ENCODE measurements around the gene ABCB8. TPM values are rescaled to one million over a fixed set of nuclear protein-coding genes. Genes with fewer than 3 reads are reported as not detected.
A peak's percentile ranks its signal among the peaks of the same experiment; 100 is the strongest.

Gene ABCB8
- total and polyA plus RNA-seq, 9 of the 15 experiments (the other 6 are each of a cell fraction or from before 2014, with no cell fraction given): 7.6 to 106 (median 36.3) TPM

GRCh38 chr7:151017370-151017952 lies 10.8 kb upstream of the ABCB8 start (continued):
- TF ChIP-seq ZNF407 (IDR thresholded peaks at IDR 0.05; ENCODE audit: low read depth): 0 out of 2 replicates have a peak, but pooled peaks have one; percentile 1
- no peak for TF ChIP-seq DPF2 (IDR thresholded peaks at IDR 0.05)
- no peak for TF ChIP-seq ZBTB11 (CRISPR knock-in tag; IDR thresholded peaks at IDR 0.05)
- TF ChIP-seq POLR2AphosphoS5 (IDR thresholded peaks at IDR 0.05; ENCODE audit: control insufficient read depth, insufficient read depth, low read depth, low read length): 0 out of 2 replicates have a peak, but pooled peaks have one; percentile 5
- TF ChIP-seq ZNF277 (CRISPR knock-in tag; IDR thresholded peaks at IDR 0.05; ENCODE audit: borderline replicate concordance): no peak

Data from K562 (cell line).